NCI-H2227 treated with DMSO at 0.1 percent for 48 hours (cell line): Measurements from ENCODE around the gene KLHDC4.
A peak's percentile ranks its signal among the peaks of the same experiment; 100 is the strongest.
"Not testable (repeated sequence)": the region's sequence is repeated elsewhere in the genome, so short reads cannot be mapped to it uniquely, and the experiment has no call there.

Experiments used
- DNase-seq: peaks from one replicate; lab custom pipeline; 2025; lab: John Stamatoyannopoulos, UW

The KLHDC4 gene

DNA sequence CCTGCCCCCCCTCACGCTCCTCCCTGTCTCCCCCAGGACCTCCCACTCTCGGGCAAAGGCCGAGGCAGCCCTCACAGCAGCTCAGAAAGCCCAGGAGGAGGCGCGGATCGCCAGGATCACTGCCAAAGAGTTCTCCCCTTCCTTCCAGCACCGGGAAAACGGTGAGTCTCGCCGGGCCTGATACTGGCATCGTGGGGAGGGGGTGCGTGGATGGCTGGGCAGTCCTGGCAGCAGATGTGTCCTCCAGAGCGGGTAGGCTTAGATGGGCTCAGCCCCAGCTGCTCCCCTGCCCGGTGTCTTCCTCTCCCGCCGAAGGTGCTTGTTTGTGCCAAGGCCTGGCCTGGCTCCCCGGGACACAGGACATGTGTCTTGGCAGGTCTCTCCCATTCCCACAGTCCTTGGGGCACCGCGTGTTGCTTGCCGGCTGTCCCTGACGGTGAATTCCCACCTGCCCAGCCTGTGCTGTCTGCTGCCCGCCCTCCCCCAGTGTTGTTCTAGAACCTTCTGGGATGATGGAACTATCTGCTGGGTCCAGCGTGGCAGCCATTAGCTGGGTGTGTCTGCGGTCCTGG lies 81.6 kb downstream of the KLHDC4 start:
- DNase-seq, result no peak

GRCh38 chr16:87682852-87683399 lies 82.9 kb downstream of the KLHDC4 start:
- no peak for DNase-seq

GRCh38 chr16:87681981-87682570 lies 83.7 kb downstream of the KLHDC4 start:
- no peak for DNase-seq

GRCh38 chr16:87681051-87681602 lies 84.7 kb downstream of the KLHDC4 start:
- DNase-seq, result not testable (repeated sequence)

DNA sequence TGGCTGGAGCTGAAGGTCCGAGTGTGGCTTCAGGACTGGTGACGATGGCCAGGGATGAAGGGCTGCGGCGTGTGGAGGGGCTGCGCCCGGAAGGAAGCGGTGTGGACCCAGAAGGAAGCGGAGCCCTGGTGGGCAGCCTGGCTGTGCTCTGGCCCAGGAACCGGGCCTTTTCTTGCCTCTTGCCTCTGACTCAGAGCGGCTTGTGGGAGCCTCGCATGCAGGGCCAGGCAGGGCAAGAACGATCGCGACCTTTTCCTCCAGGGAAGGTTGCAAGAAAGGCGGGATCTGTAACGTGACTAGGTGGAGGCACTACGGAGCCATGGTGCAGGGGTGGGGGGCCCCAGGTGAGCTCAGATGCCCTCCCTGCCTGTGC lies 85.5 kb downstream of the KLHDC4 start:
- DNase-seq, result no peak

- no peak for DNase-seq
Measured at GRCh38 chr16:87679593-87680271, 86.1 kb downstream of the KLHDC4 start.

- no peak for DNase-seq
Measured at GRCh38 chr16:87678618-87679017, 87.2 kb downstream of the KLHDC4 start.

DNA sequence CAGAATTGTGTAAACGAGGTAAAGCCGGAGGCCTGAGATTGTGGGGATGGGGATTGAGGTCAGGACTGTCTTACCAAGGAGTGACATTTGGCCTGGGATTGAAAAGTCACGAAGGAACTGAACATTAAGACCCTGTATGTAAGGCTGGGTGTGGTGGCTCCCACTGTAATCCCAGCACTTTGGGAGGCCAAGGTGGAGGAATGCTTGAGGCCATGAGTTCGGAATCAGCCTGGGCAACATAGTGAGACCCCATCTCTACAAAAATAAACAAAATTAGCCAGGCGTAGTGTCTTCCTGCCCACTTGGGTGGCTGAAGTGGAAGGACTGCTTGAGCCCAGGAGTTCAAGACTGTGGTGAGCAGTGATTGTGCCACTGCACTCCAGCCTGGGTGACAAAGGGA lies 88.0 kb downstream of the KLHDC4 start:
- no peak for DNase-seq

- DNase-seq, result peak; percentile 20
Measured at GRCh38 chr16:87675111-87675719, 90.6 kb downstream of the KLHDC4 start.

- DNase-seq, result no peak
Measured at GRCh38 chr16:87674419-87674818, 91.4 kb downstream of the KLHDC4 start.

DNA sequence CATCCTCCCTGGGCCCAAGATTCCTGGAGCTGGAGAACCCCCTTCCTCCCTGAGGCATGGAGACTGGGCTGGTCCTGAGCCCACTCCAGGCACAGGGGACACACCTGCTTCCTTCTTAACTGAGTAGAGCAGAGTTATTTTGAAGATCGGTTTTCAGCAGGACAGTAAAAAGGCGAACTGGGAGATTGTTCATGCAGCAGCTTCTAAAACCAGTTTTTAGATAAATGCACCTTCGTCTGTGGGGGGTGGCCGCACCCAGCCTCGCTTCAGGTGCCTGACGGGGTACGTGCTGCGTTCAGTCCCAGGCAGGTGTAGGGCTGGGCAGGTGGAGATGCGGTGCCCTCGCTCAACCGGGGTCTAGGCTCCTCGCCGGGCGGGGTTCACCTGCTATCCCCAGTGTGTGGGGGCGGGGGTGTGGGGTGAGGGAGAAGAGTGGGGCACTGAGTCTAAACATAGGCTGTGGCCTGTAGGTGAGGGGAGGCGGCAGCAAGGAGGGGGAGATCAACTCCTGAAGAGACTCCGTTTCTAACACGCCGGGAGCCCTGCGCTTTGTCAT lies 94.0 kb downstream of the KLHDC4 start:
- DNase-seq, result no peak

GRCh38 chr16:87671221-87671620 lies 94.6 kb downstream of the KLHDC4 start:
- DNase-seq, result no peak

- DNase-seq, result no peak
Measured at GRCh38 chr16:87669672-87670071, 96.1 kb downstream of the KLHDC4 start.

GRCh38 chr16:87667946-87668345 lies 97.8 kb downstream of the KLHDC4 start:
- no peak for DNase-seq

- no peak for DNase-seq
Measured at GRCh38 chr16:87667443-87667842, 98.3 kb downstream of the KLHDC4 start.

DNA sequence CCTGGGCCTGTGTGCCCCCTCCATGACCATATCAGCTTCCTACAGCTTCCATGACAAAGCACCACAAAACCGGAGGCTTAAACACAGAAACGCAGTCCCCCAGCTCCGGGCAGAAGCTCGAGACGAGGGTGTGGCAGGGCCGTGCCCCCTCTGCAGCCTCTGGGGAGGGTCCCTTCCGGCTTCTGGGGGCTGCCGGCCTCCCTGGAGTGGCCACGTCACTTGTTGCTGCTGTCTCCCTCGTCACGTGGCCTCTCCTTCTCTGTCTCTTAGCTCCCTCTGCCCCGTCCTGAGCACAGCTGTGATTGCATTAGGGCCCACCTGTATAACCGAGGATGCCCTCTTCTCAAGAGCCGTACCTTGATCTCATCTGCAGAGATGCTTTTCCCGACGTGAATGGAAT lies 98.9 kb downstream of the KLHDC4 start:
- no peak for DNase-seq

GRCh38 chr16:87665193-87665592 lies 100.6 kb downstream of the KLHDC4 start:
- DNase-seq, result no peak

GRCh38 chr16:87664792-87665191 lies 101.0 kb downstream of the KLHDC4 start:
- DNase-seq, result no peak

GRCh38 chr16:87662254-87663204 lies 103.3 kb downstream of the KLHDC4 start:
- DNase-seq, result no peak

- DNase-seq, result no peak
Measured at GRCh38 chr16:87661561-87661960, 104.2 kb downstream of the KLHDC4 start.

DNA sequence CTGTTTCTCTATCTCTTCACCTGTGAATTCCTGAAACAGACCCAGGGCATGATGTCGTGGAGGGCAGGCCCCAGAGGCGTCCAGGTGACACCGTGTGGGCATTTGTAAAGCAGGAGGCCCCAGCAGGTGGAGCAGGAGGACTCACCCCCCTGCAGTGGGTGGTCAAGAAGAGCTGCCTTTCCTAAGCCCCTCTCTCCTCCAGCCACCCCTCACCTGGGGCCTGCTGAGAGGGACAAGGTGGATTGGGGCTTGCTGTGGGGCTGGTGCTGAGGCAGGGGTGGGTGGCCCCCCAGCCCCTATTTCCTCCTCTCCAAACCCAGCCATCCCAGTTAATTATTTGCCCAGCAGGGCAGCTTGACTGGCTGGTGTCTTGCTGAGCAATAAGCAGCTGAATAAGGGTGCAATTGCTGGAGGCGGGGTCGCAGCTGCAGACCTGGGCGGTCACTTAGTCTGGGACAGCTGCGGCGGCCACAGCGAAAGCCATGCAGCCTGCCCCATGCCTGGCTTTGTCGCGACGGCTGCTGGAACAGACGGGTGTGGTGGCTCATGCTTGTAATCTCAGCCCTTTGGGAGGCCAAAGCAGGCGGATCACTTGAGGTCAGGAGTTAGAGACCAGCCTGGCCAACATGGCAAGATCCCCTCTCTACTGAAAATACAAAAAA lies 107.1 kb downstream of the KLHDC4 start:
- DNase-seq, result no peak
